Ishikawa (cell line): ENCODE data around the gene IQSEC3.

Experiments
- EP300 ChIP-seq: IDR thresholded peaks from 2 replicates; pipeline ENCODE4 v1.6.1; 2012; ENCODE audit warnings: borderline replicate concordance
- FOXM1 ChIP-seq: IDR thresholded peaks from 2 replicates; pipeline ENCODE4 v1.6.1; 2012; ENCODE audit warnings: low read depth, borderline replicate concordance
- RAD21 ChIP-seq: IDR thresholded peaks from 2 replicates; pipeline ENCODE4 v1.6.1; 2012; ENCODE audit warnings: low read depth
- TF ChIP-seq, protein P1 (sequence below): IDR thresholded peaks from 2 replicates; pipeline ENCODE4 v1.6.1; 2012; ENCODE audit warnings: low read depth, mild to moderate bottlenecking
- TF ChIP-seq, protein P2 (sequence below): IDR thresholded peaks from 2 replicates; pipeline ENCODE4 v1.6.1; 2012

GRCh38 chr12:20757-21156, 45.8 kb upstream of the IQSEC3 start:
- TF ChIP-seq RAD21 (no peak), FOXM1 (no peak), EP300 (no peak)
- TF ChIP-seq, protein P1, sequence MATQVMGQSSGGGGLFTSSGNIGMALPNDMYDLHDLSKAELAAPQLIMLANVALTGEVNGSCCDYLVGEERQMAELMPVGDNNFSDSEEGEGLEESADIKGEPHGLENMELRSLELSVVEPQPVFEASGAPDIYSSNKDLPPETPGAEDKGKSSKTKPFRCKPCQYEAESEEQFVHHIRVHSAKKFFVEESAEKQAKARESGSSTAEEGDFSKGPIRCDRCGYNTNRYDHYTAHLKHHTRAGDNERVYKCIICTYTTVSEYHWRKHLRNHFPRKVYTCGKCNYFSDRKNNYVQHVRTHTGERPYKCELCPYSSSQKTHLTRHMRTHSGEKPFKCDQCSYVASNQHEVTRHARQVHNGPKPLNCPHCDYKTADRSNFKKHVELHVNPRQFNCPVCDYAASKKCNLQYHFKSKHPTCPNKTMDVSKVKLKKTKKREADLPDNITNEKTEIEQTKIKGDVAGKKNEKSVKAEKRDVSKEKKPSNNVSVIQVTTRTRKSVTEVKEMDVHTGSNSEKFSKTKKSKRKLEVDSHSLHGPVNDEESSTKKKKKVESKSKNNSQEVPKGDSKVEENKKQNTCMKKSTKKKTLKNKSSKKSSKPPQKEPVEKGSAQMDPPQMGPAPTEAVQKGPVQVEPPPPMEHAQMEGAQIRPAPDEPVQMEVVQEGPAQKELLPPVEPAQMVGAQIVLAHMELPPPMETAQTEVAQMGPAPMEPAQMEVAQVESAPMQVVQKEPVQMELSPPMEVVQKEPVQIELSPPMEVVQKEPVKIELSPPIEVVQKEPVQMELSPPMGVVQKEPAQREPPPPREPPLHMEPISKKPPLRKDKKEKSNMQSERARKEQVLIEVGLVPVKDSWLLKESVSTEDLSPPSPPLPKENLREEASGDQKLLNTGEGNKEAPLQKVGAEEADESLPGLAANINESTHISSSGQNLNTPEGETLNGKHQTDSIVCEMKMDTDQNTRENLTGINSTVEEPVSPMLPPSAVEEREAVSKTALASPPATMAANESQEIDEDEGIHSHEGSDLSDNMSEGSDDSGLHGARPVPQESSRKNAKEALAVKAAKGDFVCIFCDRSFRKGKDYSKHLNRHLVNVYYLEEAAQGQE, result no peak
- TF ChIP-seq, protein P2, sequence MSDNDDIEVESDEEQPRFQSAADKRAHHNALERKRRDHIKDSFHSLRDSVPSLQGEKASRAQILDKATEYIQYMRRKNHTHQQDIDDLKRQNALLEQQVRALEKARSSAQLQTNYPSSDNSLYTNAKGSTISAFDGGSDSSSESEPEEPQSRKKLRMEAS, result no peak
